ENCODE results near the gene KREMEN2. TPM values are rescaled to one million over a fixed set of nuclear protein-coding genes. Genes with fewer than 3 reads are reported as not detected.
A peak's percentile ranks its signal among the peaks of the same experiment; 100 is the strongest.

KREMEN2 gene
- total RNA-seq, 1 donor from 2014 or later, result not detected

- no peak for DNase-seq (ENCODE audit: low spot score)
Observed at GRCh38 chr16:2966043-2966807, 2.1 kb downstream of the KREMEN2 start.

- DNase-seq (ENCODE audit: low spot score), result no peak
Observed at GRCh38 chr16:2966808-2967191, 2.7 kb downstream of the KREMEN2 start.

- DNase-seq (ENCODE audit: low spot score), result no peak
Observed at GRCh38 chr16:2967211-2967631, 3.1 kb downstream of the KREMEN2 start.

GRCh38 chr16:2967721-2968161 is 3.7 kb downstream of the KREMEN2 start:
- DNase-seq (ENCODE audit: low spot score), result no peak

- DNase-seq (ENCODE audit: low spot score), result no peak
Observed at GRCh38 chr16:2968368-2968737, 4.3 kb downstream of the KREMEN2 start.

GRCh38 chr16:2968738-2969544 is 4.9 kb downstream of the KREMEN2 start, which contains the start of gene PAQR4:
TSS of gene PAQR4 (plus strand) at chr16:2969348. CDS start at chr16:2969675, 327 bp downstream.
- peak; percentile 87 for DNase-seq (ENCODE audit: low spot score)

- DNase-seq (ENCODE audit: low spot score), result peak; percentile 45
Observed at GRCh38 chr16:2969545-2970521, 5.8 kb downstream of the KREMEN2 start.

GRCh38 chr16:2970563-2970962 is 6.5 kb downstream of the KREMEN2 start:
- no peak for DNase-seq (ENCODE audit: low spot score)

GRCh38 chr16:2971134-2971984 is 7.3 kb downstream of the KREMEN2 start:
- DNase-seq (ENCODE audit: low spot score), result no peak

- DNase-seq (ENCODE audit: low spot score), result no peak
Observed at GRCh38 chr16:2971985-2972784, 8.1 kb downstream of the KREMEN2 start.

GRCh38 chr16:2973093-2973492 is 9.0 kb downstream of the KREMEN2 start:
- no peak for DNase-seq (ENCODE audit: low spot score)

- DNase-seq (ENCODE audit: low spot score), result no peak
Observed at GRCh38 chr16:2973605-2974318, 9.7 kb downstream of the KREMEN2 start.

GRCh38 chr16:2974319-2975056 is 10.4 kb downstream of the KREMEN2 start:
- no peak for DNase-seq (ENCODE audit: low spot score)

- DNase-seq (ENCODE audit: low spot score), result no peak
Observed at GRCh38 chr16:2975161-2975795, 11.2 kb downstream of the KREMEN2 start.

GRCh38 chr16:2976201-2976600 is 12.1 kb downstream of the KREMEN2 start:
- DNase-seq (ENCODE audit: low spot score), result no peak

- no peak for DNase-seq (ENCODE audit: low spot score)
Observed at GRCh38 chr16:2976673-2977072, 12.6 kb downstream of the KREMEN2 start.

- peak; percentile 57 for DNase-seq (ENCODE audit: low spot score)
Observed at GRCh38 chr16:2977440-2977839, 13.4 kb downstream of the KREMEN2 start.

GRCh38 chr16:2979669-2980226 is 15.7 kb downstream of the KREMEN2 start:
- DNase-seq (ENCODE audit: low spot score), result no peak

All from mucosa of gallbladder (tissue), 1 donor.